Measurements from ENCODE around the gene ROBO1.

Gene ROBO1

GRCh38 chr3:79148786-79149185 lies 619.0 kb downstream of the ROBO1 start:
- DNase-seq, result no peak

- no peak for DNase-seq
Observed at GRCh38 chr3:79146024-79146423, 621.8 kb downstream of the ROBO1 start.

GRCh38 chr3:79140708-79141107 lies 627.1 kb downstream of the ROBO1 start:
- DNase-seq, result no peak

- DNase-seq, result no peak
Observed at GRCh38 chr3:79139395-79140068, 628.3 kb downstream of the ROBO1 start.

GRCh38 chr3:79125313-79125984 lies 642.3 kb downstream of the ROBO1 start:
- DNase-seq, result no peak

GRCh38 chr3:79115458-79115857 lies 652.3 kb downstream of the ROBO1 start:
- DNase-seq, result no peak

- no peak for DNase-seq
Observed at GRCh38 chr3:79113876-79114275, 653.9 kb downstream of the ROBO1 start.

- DNase-seq, result no peak
Observed at GRCh38 chr3:79111375-79112052, 656.3 kb downstream of the ROBO1 start.

- no peak for DNase-seq
Observed at GRCh38 chr3:79109754-79110153, 658.0 kb downstream of the ROBO1 start.

- no peak for DNase-seq
Observed at GRCh38 chr3:79103307-79103706, 664.5 kb downstream of the ROBO1 start.

DNA sequence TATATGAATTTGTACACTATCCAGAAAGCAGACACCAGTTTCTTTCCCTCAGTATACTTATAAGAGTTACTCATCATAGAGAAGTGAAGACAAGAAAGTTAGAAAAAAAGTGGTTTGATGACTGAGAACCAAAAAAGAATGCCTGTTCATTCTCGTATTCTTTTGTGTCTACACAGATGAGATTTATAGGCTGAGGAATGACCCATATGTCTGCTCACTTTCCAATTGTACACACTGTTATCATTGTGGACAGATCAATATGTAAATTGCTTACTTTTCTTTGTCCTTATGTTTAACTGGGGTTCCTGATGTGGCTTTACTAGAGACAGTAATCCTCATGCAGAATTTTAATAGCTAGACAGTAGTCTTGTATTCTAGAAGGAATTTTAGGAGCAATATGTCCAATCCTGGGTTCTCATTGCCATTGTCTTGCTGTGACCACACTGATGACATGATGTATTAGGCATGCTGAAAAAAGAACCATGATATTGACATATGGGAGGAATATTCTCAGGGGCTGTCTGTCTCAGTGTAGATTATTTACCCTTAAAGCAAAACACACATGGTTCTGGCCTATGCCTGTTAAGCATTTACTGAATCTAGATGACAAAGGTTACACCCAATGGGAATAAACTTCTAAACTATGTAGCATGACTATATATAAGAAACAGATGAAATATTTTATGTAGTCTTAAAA lies 669.7 kb downstream of the ROBO1 start:
- no peak for DNase-seq

DNA sequence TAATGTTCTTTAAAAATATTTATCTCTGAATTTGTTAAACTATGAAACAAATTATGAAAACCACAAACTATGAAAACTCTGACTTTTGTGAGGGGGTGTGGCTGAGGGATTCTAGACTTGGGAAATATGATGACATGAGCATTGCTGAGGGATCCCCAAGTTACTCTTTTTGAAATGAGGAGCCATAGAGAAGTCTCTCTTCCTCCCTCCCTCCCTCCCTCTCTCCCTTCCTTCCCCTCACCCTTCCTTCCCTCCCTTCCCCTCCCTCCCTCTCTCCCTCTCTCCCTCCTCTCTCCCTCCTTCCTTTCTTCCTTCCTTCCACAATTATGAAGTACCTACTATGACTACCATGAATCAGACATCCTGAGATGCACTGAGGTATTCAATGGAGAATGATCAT lies 673.1 kb downstream of the ROBO1 start:
- DNase-seq, result no peak

GRCh38 chr3:79086514-79086913 lies 681.3 kb downstream of the ROBO1 start:
- no peak for DNase-seq

DNA sequence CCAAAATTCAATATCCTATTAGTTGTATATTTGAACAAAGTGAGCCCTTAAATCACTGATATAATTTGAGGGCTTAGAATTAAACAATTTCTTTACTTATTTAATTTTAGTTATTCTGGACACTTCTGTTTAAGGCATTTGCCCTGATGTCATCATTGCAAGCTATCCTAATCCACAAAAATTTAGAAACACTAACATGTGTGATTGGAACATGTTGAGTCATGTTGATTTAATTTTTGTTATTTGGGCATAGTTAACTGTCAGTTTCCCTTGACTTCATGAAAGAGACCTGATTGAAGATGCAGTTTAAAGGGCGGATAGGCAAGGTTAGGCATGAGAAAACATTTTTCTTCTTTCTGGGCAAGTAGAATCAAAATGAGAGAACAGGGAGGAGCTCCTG lies 682.6 kb downstream of the ROBO1 start:
- no peak for DNase-seq

DNA sequence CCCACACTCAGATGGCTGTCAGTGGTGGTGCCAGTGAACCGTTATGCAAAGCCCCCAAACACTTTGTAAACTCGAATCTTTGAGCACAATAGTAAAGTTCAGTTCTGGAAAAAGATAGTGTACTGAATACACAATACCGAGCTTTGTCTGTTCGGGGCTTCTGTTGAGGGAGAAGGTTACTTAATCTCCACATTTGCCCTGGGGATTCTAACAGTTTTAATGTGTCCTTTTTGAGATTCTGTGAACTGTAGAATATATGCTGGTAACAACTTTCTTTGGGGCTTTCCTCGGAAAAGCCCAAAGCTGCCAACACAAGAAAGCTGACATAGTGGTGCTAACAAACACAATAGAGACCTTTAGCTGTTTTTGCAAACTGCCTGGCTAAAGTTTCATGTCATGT lies 686.5 kb downstream of the ROBO1 start:
- DNase-seq, result no peak

DNA sequence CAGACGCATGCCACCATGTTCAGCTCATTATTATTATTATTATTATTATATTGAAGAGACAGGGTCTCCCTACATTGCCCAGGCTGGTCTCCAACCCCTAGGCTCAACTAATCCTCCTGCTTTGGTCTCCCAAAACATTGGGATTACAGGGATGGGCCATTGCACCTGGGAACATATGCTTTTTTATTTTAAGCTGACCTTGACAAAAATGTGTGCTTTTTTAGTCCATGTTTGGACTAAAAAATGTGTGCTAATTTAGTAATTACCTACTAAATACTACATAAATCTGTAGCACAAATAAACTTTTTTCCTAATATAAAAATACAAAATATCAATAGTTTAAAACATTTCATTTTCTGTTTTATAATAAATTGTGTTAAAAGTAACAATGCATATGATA lies 693.2 kb downstream of the ROBO1 start:
- DNase-seq, result no peak

DNA sequence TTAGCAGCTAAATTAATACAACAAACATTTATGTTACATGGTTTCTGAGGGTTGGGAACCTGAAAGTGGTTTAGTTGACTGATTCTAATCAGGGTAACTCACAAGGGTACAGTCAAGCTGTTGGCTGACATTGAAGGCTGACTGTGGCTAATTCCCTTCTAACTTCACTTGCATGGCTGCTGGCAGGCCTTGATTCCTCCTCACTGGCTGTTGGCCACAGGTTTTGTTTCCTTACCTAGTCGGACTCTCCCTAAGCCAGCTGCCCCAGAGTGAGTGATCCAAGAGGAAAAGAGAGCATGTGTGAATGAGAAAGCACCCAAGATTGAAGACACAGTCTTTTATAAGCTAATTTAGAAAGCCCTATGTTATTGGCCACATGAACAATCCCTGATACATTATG lies 700.1 kb downstream of the ROBO1 start:
- DNase-seq, result no peak

- DNase-seq, result no peak
Observed at GRCh38 chr3:79066481-79066880, 701.3 kb downstream of the ROBO1 start.

GRCh38 chr3:79063624-79064023 lies 704.2 kb downstream of the ROBO1 start:
- no peak for DNase-seq

GRCh38 chr3:79057756-79058155 lies 710.0 kb downstream of the ROBO1 start:
- DNase-seq, result no peak

DNA sequence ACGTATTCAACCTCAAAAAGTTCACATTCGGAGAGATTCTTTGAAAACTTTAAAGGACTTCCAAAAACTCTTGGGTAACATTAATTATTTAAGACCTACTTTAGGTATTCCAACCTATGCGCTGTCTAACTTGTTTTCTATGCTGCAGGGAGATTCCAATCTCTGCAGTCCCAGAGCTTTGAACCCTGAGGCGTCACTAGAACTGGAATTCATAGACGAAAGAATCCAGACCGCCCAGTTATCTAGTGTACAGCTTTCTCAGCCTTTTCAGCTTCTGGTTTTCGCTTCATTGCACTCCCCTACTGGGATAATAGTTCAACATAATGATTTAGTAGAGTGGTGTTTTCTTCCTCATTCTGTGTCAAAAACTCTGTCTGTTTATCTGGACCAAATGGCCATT lies 711.3 kb downstream of the ROBO1 start:
- DNase-seq, result no peak

- no peak for DNase-seq
Observed at GRCh38 chr3:79052054-79052681, 715.6 kb downstream of the ROBO1 start.

DNA sequence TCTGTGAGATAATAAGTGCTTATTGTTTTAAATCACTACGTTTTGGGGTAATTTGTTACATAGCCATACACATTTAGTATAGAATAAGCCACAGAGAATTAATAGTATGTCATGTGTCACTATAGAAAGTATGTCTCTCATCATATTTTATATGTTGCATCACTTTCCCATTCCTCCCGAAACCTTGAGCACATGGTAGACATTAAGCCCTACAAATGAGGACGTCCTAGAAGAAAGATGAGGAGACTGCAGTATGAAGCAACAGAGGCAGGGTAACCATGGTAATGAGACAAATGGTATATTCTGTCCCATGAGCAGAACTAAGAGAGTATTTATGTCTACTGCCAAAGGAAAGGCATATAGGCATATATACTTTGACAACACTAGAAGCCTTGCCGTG lies 720.2 kb downstream of the ROBO1 start:
- DNase-seq, result no peak
